HUES64 (cell line): ENCODE results near the gene MAST2.
A peak's percentile ranks its signal among the peaks of the same experiment; 100 is the strongest.
"Not testable (repeated sequence)": the region's sequence is repeated elsewhere in the genome, so short reads cannot be mapped to it uniquely, and the experiment has no call there.

Experiments used
- H3K27ac ChIP-seq: 2 replicates; pipeline ENCODE4 v1.7.0; 2013; ENCODE audit warnings: low read depth, low read length, inconsistent platforms
- H3K27me3 ChIP-seq: 2 replicates; pipeline ENCODE4 v1.6.1; 2013; ENCODE audit warnings: mild to moderate bottlenecking, low read length; ENCODE audit not compliant: insufficient read depth
- H3K36me3 ChIP-seq: 2 replicates; pipeline ENCODE4 v1.6.1; 2013; ENCODE audit warnings: mild to moderate bottlenecking, low read length; ENCODE audit not compliant: insufficient read depth
- H3K4me1 ChIP-seq: 2 replicates; pipeline ENCODE4 v1.6.1; 2013; ENCODE audit warnings: mild to moderate bottlenecking, low read length, moderate library complexity; ENCODE audit not compliant: insufficient read depth
- H3K4me3 ChIP-seq: 2 replicates; pipeline ENCODE4 v1.5.1; 2013; ENCODE audit warnings: mild to moderate bottlenecking, low read length, moderate library complexity
- H3K9ac ChIP-seq: 2 replicates; pipeline ENCODE4 v1.6.1; 2013; ENCODE audit warnings: mild to moderate bottlenecking, low read depth, low read length
- H3K9me3 ChIP-seq: 2 replicates; pipeline ENCODE4 v1.6.1; 2013; ENCODE audit warnings: low read depth, low read length; ENCODE audit not compliant: insufficient read depth
- WGBS: fragments of 150-250, 120-280 bp; methylation state at CpG from one replicate; pipeline ENCODE4 v1.1.7; 2013; ENCODE audit warnings: missing lambda C conversion rate; 5-methylcytosine and 5-hydroxymethylcytosine counted together

The MAST2 gene

DNA sequence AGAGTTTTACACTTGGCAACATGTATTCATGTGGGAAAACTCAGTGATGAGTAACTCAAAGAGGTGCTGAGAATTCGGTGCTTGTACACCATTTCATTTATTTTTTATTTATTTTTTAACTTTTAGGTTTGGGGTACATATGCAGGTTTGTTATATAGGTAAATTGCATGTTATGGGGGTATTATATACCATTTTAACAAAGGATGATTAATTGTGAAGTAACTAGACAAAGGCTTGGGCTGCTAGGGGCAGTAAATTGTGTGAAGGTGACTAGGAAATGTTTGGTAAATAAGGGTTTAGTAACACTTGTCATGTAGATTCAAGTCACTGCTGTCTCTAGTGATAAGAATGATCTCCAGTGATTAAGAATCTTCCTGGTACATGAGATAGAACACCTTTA is 139.0 kb downstream of the MAST2 start:
- WGBS, result no CpG with 5 or more reads among the region's 1 CpG
- no peak overlapping the region for H3K4me3 ChIP-seq

DNA sequence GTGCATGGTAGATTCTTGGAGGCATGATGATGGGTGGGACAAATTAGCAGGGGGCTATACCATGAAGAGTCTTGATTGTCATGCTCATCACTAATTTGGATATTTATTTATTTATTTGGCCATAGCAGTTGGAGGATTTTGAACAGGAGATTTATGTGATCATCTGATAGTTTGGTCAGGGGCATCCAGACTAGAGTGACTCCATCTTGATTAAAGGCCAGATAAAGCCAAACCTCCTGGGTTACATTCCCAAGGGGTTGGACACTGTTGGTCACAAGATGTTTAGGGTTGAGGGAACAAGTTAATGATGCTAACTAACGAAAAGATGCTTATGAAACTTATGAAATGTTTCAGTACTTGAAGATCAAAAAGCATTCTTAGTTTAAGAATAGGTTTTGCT is 139.8 kb downstream of the MAST2 start:
- Histone ChIP-seq H3K4me1 (peaks cover 11% of the 10 kb centered on the region), H3K36me3 (no peaks in the 10 kb centered on the region), H3K9ac (no peak overlapping the region), H3K27ac (no peak overlapping the region), H3K9me3 (peaks cover 3% of the 10 kb centered on the region; the same call in 1 of the 2 replicates), H3K4me3 (no peak overlapping the region), H3K27me3 (no peaks in the 10 kb centered on the region)
- WGBS, result 74% methylated on average over 1 of the region's 1 CpG

More for the DNA sequence above, 139.0 kb downstream of the MAST2 start:
- Histone ChIP-seq H3K9ac (no peak overlapping the region), H3K9me3 (no peaks in the 10 kb centered on the region), H3K27me3 (no peaks in the 10 kb centered on the region), H3K36me3 (no peaks in the 10 kb centered on the region), H3K4me1 (peaks cover 11% of the 10 kb centered on the region), H3K27ac (no peak overlapping the region)

DNA sequence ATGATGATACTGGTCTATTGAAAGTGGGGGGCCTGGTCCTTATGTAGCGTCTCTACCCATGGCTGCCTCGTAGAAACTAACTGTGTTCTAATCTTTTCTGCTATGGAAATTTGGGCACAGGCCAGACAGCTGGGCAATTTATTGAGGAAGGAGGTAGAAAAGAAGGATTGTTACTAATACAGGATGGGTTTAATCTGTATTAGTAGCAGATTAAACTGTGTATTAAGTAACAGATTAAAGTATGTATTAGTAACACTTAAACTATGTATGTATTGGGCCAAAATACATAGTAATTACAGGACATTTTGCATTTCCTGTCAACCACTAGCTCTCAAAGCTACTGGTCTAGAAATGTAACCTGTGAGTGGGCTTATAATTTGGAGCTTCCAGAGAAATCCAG is 142.0 kb downstream of the MAST2 start:
- 90% methylated on average over 2 of the region's 2 CpGs for WGBS
- Histone ChIP-seq H3K4me1 (peaks cover 11% of the 10 kb centered on the region), H3K27ac (no peak overlapping the region)

DNA sequence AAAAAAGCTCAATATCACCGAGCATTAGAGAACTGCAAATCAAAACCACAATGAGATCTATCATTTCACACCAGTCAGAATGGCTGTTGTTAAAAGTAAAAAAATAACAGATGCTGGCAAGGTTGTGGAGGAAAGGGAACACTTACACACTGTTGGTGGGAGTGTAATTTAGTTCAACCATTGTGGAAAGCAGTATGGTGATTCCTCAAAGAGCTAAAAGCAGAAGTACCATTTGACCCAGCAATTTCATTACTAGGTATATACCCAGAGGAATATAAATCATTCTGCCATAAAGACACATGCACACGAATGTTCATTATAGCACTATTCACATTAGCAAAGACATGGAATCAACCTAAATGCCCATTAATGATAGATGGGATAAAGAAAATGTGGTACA is 146.1 kb downstream of the MAST2 start:
- 89% methylated on average over 2 of the region's 2 CpGs for WGBS

More for the DNA sequence above, 142.0 kb downstream of the MAST2 start:
- Histone ChIP-seq H3K9ac (no peak overlapping the region), H3K9me3 (peaks cover 3% of the 10 kb centered on the region; the same call in 1 of the 2 replicates), H3K27me3 (no peaks in the 10 kb centered on the region), H3K4me3 (no peak overlapping the region), H3K36me3 (no peaks in the 10 kb centered on the region)

DNA sequence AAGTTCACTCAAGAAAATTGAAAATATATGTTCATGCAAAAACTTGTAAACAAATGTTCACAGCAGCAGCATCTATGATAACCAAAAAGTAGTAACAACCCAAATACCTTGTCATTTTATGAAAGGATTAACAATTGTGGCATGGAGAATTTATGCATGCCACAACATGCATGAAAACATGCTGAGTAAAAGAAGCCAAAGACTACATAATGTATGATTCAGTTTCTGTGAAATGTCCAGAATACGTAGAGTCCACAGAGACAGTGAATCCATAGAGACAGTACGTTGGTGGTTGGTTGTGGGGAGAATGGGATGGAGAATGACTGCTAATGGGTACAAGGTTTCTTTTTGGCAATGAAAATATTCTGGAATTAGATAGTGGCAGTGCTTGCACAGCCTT is 148.7 kb downstream of the MAST2 start:
- no peak overlapping the region for H3K4me3 ChIP-seq
- WGBS, result 92% methylated on average over 2 of the region's 2 CpGs
- H3K4me1 ChIP-seq, result peaks cover 30% of the 10 kb centered on the region

More for the DNA sequence above, 146.1 kb downstream of the MAST2 start:
- not testable (repeated sequence) for H3K36me3 ChIP-seq, H3K27me3 ChIP-seq, H3K9me3 ChIP-seq, H3K27ac ChIP-seq, H3K9ac ChIP-seq, H3K4me3 ChIP-seq
- peaks cover 20% of the 10 kb centered on the region for H3K4me1 ChIP-seq

DNA sequence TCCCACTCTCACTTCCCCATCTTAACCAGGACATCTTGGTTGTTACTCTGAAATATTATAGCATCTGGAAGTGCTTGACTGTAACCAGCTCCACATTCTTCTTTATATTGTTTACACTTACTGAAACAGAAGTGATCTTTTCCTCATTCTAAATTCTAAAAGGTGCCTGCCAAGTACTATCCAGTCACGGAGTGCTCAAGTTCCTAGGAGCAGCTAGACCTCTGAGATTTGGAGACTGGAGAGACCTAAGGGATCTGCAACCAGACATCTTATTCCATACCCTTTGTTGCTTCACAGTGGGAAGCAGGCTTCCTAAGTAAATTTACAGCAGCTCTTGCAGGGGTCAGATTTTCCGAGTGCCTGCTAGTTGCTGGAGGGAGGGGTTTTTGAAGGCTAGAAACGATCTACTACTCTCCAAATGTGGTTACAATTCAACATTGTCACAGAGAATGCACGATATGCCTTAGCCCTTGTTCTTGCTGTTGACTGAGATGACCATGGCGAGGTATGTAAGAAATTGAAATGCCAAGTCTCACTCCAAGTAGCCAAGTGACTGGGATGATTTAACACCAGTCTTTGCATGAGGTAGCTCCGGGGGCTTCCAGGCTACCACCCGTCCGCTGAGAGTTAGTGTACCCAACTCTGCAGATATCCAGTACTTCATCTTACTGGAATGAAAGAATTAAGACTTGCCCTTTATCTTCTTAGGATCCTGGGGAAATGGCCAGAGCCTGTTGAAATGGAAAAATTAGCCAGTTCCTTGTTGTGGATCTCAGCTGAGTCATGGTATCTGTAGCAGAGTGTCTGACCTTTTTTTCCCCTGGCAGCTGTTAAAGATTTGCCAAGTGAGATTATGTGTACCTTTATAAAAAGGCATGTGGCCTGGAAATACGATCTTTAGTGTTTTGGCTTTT is 150.8 kb downstream of the MAST2 start:
- WGBS, result 25% methylated on average over 8 of the region's 9 CpGs
- Histone ChIP-seq H3K27ac (0 out of 2 replicates have a peak overlapping the region, but pooled peaks have one; percentile 10), H3K4me3 (peak overlapping the region; percentile 25)

More for the DNA sequence above, 148.7 kb downstream of the MAST2 start:
- H3K9ac ChIP-seq, result no peak overlapping the region
- H3K36me3 ChIP-seq, result no peaks in the 10 kb centered on the region
- H3K27me3 ChIP-seq, result no peaks in the 10 kb centered on the region
- H3K9me3 ChIP-seq, result peaks cover 3% of the 10 kb centered on the region; the same call in 1 of the 2 replicates
- no peak overlapping the region for H3K27ac ChIP-seq

DNA sequence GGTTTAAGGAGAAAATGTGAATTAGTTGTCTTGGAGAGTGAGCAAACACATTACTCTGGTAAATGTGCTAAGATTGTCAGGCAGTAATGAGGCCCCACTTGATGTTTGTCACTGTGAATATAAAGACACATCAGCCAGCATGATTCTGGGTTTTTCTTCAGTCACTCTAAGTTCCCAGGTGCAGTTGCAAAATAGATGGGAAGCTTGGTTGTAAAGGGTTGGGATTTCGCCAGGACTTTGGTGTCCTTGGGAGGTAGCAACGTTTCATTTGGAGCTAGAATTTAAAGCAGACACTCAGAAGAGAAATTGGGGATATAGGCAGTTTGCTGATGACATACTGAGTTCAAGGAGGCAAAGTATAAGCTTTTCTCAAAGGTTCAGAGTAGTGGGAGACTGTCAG is 154.3 kb downstream of the MAST2 start:
- H3K4me3 ChIP-seq, result no peak overlapping the region
- H3K27me3 ChIP-seq, result no peaks in the 10 kb centered on the region
- WGBS, result 79% methylated on average over 2 of the region's 2 CpGs
- peaks cover 28% of the 10 kb centered on the region for H3K4me1 ChIP-seq
- H3K36me3 ChIP-seq, result peaks cover 5% of the 10 kb centered on the region; the same call in 1 of the 2 replicates
- H3K27ac ChIP-seq, result no peak overlapping the region
- H3K9ac ChIP-seq, result no peak overlapping the region
- no peaks in the 10 kb centered on the region for H3K9me3 ChIP-seq

More for the DNA sequence above, 150.8 kb downstream of the MAST2 start:
- no peaks in the 10 kb centered on the region for H3K36me3 ChIP-seq
- H3K4me1 ChIP-seq, result peaks cover 30% of the 10 kb centered on the region
- H3K9me3 ChIP-seq, result no peaks in the 10 kb centered on the region
- H3K27me3 ChIP-seq, result no peaks in the 10 kb centered on the region
- 0 out of 2 replicates have a peak overlapping the region, but pooled peaks have one; percentile 1 for H3K9ac ChIP-seq

DNA sequence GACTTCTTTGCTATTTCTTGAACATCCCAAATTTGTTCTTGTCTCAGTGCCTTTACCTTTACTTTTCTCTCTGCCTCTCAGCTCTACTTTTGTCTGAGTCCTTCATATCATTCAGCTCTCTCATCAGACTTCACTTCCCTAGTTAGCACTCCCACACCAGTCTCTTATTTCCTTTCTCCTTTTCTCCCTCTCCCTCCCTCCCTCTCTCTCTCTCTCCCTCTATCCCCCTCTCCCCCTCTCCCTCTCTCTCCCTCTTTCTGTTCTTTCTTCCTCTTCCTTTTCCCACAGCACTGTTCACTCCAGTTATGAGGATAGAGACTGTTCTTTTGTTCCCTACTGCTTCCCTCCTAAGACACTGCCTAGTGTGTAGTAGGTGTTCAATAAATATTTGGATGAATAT is 154.9 kb downstream of the MAST2 start:
- no peak overlapping the region for H3K4me3 ChIP-seq
- H3K27me3 ChIP-seq, result no peaks in the 10 kb centered on the region
- no peaks in the 10 kb centered on the region for H3K9me3 ChIP-seq
- no peak overlapping the region for H3K27ac ChIP-seq
- no peak overlapping the region for H3K9ac ChIP-seq
- H3K4me1 ChIP-seq, result peaks cover 22% of the 10 kb centered on the region
- H3K36me3 ChIP-seq, result peaks cover 5% of the 10 kb centered on the region; the same call in 1 of the 2 replicates

DNA sequence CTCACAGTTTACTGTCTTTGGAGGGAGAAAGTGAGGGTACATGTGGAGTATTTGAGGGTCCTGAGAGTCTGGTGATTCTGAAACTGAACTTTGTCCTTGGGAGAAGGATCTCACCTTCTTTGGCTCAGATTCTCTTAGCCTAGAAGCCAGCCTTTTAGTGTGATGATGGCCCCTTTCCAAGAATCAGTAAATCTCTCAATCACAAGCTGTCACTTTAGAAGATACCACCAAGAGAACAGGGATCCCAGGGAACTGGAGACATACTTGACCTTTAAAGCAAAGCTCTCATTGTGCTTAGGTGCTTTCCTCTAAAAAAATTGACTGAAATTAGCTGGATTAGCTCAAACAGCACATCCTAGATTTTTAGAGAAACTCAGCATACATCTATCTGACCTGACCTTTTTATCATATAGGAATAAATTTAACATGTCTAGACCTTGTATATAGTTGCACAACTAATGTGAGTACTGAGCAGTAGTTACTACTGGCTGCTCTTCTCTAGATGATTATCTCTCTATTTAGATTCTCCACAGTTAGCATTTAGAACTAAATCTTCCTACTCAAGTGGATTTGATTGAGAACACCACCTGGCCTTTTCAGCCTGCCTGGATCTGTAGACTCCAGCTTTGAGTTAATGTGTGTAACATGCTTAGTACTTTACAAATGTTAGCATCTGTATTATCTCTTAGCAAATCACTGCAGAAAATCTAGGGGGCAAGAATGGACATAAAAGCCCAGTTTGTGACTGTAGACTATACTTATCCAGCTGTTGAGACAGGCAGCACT is 157.7 kb downstream of the MAST2 start:
- Histone ChIP-seq H3K36me3 (peaks cover 5% of the 10 kb centered on the region; the same call in 1 of the 2 replicates), H3K9ac (no peak overlapping the region), H3K27ac (no peak overlapping the region), H3K4me1 (no peaks in the 10 kb centered on the region), H3K27me3 (no peaks in the 10 kb centered on the region), H3K9me3 (no peaks in the 10 kb centered on the region), H3K4me3 (no peak overlapping the region)

DNA sequence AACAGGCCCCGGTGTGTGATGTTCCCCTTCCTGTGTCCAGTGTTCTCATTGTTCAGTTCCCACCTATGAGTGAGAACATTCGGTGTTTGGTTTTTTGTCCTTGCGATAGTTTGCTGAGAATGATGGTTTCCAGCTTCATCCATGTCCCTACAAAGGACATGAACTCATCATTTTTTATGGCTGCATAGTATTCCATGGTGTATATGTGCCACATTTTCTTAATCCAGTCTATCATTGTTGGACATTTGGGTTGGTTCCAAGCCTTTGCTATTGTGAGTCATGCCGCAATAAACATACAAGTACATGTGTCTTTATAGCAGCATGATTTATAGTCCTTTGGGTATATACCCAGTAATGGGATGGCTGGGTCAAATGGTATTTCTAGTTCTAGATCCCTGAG is 158.5 kb downstream of the MAST2 start:
- not testable (repeated sequence) for H3K27me3 ChIP-seq, H3K36me3 ChIP-seq, H3K27ac ChIP-seq, H3K4me3 ChIP-seq, H3K9ac ChIP-seq, H3K9me3 ChIP-seq, H3K4me1 ChIP-seq
- 100% methylated on average over 2 of the region's 4 CpGs for WGBS
